Osteocyte (in vitro differentiated cells): ENCODE measurements around the gene FARS2. TPM values are rescaled to one million over a fixed set of nuclear protein-coding genes. Genes with fewer than 3 reads are reported as not detected.

Experiments
- DNase-seq: peaks from one replicate; pipeline ENCODE4 v3.0.0; 2021; ENCODE audit warnings: mixed read lengths; ENCODE audit not compliant: unreplicated experiment; ENCODE audit errors: extremely low spot score
- H3K27ac Mint-ChIP-seq: one replicate; pipeline ENCODE4 v1.8.0; 2021; ENCODE audit warnings: mild to moderate bottlenecking, mixed read lengths; ENCODE audit not compliant: unreplicated experiment
- H3K27me3 Mint-ChIP-seq: one replicate; pipeline ENCODE4 v1.8.0; 2021; ENCODE audit warnings: mixed read lengths; ENCODE audit not compliant: unreplicated experiment
- H3K36me3 Mint-ChIP-seq: one replicate; pipeline ENCODE4 v1.8.0; 2021; ENCODE audit warnings: mixed read lengths; ENCODE audit not compliant: unreplicated experiment
- H3K4me1 Mint-ChIP-seq: one replicate; pipeline ENCODE4 v1.8.0; 2021; ENCODE audit warnings: mixed read lengths; ENCODE audit not compliant: unreplicated experiment
- H3K4me3 Mint-ChIP-seq: one replicate; pipeline ENCODE4 v1.8.0; 2021; ENCODE audit warnings: mild to moderate bottlenecking, moderate library complexity, mixed read lengths; ENCODE audit not compliant: unreplicated experiment
- H3K9me3 Mint-ChIP-seq: one replicate; pipeline ENCODE4 v1.8.0; 2021; ENCODE audit warnings: mixed read lengths; ENCODE audit not compliant: unreplicated experiment
- CTCF ChIP-seq: fragments of 200-600 bp; sonication (generic); IDR thresholded peaks from 2 replicates; pipeline ENCODE4 v1.5.0; 2021; ENCODE audit warnings: antibody characterized with exemption, mild to moderate bottlenecking, moderate library complexity
- total RNA-seq: library from RNA; stranded (reverse); gene quantifications from 2 replicates; pipeline ENCODE4 v1.2.1, GENCODE V29; 2021

The FARS2 gene
- total RNA-seq, 1 donor from 2014 or later: 17.4 TPM

- no peaks in the 10 kb centered on the region for H3K27me3 Mint-ChIP-seq
- no peaks in the 10 kb centered on the region for H3K4me1 Mint-ChIP-seq
- H3K36me3 Mint-ChIP-seq: peaks cover 10% of the 10 kb centered on the region
- no peak overlapping the region for H3K4me3 Mint-ChIP-seq
- no peak for DNase-seq
- no peak for TF ChIP-seq CTCF
- no peak overlapping the region for H3K27ac Mint-ChIP-seq
- H3K9me3 Mint-ChIP-seq: peaks cover 2% of the 10 kb centered on the region
These were observed 8.9 kb downstream of the FARS2 start for GRCh38 chr6:5270093-5270680.

- H3K27me3 Mint-ChIP-seq: no peaks in the 10 kb centered on the region
- H3K36me3 Mint-ChIP-seq: peaks cover 10% of the 10 kb centered on the region
- H3K4me1 Mint-ChIP-seq: peaks cover 5% of the 10 kb centered on the region
- H3K4me3 Mint-ChIP-seq: no peak overlapping the region
- TF ChIP-seq CTCF: no peak
- peaks cover 2% of the 10 kb centered on the region for H3K9me3 Mint-ChIP-seq
- no peak overlapping the region for H3K27ac Mint-ChIP-seq
- DNase-seq: no peak
These were observed 10.6 kb downstream of the FARS2 start for GRCh38 chr6:5271926-5272325.

GRCh38 chr6:5274231-5274630, 12.9 kb downstream of the FARS2 start:
- no peaks in the 10 kb centered on the region for H3K9me3 Mint-ChIP-seq
- peaks cover 5% of the 10 kb centered on the region for H3K4me1 Mint-ChIP-seq
- H3K27me3 Mint-ChIP-seq: no peaks in the 10 kb centered on the region
- TF ChIP-seq CTCF: no peak
- H3K4me3 Mint-ChIP-seq: no peak overlapping the region
- H3K36me3 Mint-ChIP-seq: peaks cover 2% of the 10 kb centered on the region
- DNase-seq: no peak
- H3K27ac Mint-ChIP-seq: no peak overlapping the region

- H3K36me3 Mint-ChIP-seq: peaks cover 2% of the 10 kb centered on the region
- H3K27me3 Mint-ChIP-seq: no peaks in the 10 kb centered on the region
- peaks cover 5% of the 10 kb centered on the region for H3K4me1 Mint-ChIP-seq
- H3K27ac Mint-ChIP-seq: no peak overlapping the region
- no peak overlapping the region for H3K4me3 Mint-ChIP-seq
- no peak for DNase-seq
- H3K9me3 Mint-ChIP-seq: no peaks in the 10 kb centered on the region
- peak; percentile 26 for TF ChIP-seq CTCF
These were observed 14.2 kb downstream of the FARS2 start for GRCh38 chr6:5275497-5275896.

GRCh38 chr6:5276581-5276980, 15.3 kb downstream of the FARS2 start:
- Mint-ChIP-seq H3K9me3 (no peaks in the 10 kb centered on the region), H3K27ac (no peak overlapping the region), H3K36me3 (peaks cover 2% of the 10 kb centered on the region), H3K27me3 (no peaks in the 10 kb centered on the region), H3K4me3 (no peak overlapping the region), H3K4me1 (peaks cover 5% of the 10 kb centered on the region)
- DNase-seq: no peak
- no peak for TF ChIP-seq CTCF
